Neuronal stem cell (in vitro differentiated cells): ENCODE data around the gene TSEN54.
A peak's percentile ranks its signal among the peaks of the same experiment; 100 is the strongest.

Experiments
- DNase-seq: peaks from one replicate; pipeline ENCODE4 v3.0.0-alpha.2; 2013; ENCODE audit warnings: low spot score
- H2AFZ ChIP-seq: one replicate; pipeline ENCODE4 v1.6.1; 2013; ENCODE audit warnings: mild to moderate bottlenecking, low read length, inconsistent platforms
- H2AK5ac ChIP-seq: 2 replicates; pipeline ENCODE4 v1.6.1; 2013; ENCODE audit warnings: low read depth, mild to moderate bottlenecking, inconsistent platforms, low read length, moderate library complexity, mixed read lengths
- H2BK120ac ChIP-seq: 2 replicates; pipeline ENCODE4 v1.6.1; 2013; ENCODE audit warnings: low read depth, mild to moderate bottlenecking, inconsistent platforms, low read length, moderate library complexity, mixed read lengths
- H2BK12ac ChIP-seq: one replicate; pipeline ENCODE4 v1.6.1; 2013; ENCODE audit warnings: low read length, inconsistent platforms
- H2BK15ac ChIP-seq: 2 replicates; pipeline ENCODE4 v1.6.1; 2013; ENCODE audit warnings: mild to moderate bottlenecking, low read length, inconsistent platforms, mixed read lengths
- H2BK5ac ChIP-seq: one replicate; pipeline ENCODE4 v1.6.1; 2013; ENCODE audit warnings: inconsistent platforms, mild to moderate bottlenecking, low read length, moderate library complexity
- H3K14ac ChIP-seq: one replicate; pipeline ENCODE4 v1.6.1; 2013; ENCODE audit warnings: low read length, inconsistent platforms
- H3K18ac ChIP-seq: 2 replicates; pipeline ENCODE4 v1.6.1; 2013; ENCODE audit warnings: low read length, inconsistent platforms
- H3K23ac ChIP-seq: 2 replicates; pipeline ENCODE4 v1.6.1; 2013; ENCODE audit warnings: low read depth, mild to moderate bottlenecking, mixed read lengths, low read length, inconsistent platforms; ENCODE audit not compliant: poor library complexity
- H3K27ac ChIP-seq: replicated peaks from 3 replicates; pipeline ENCODE4 v1.5.1; 2013; ENCODE audit warnings: low read length, inconsistent platforms
- H3K27me3 ChIP-seq, 3 experiments: 2 replicates each; pipeline ENCODE4 v1.6.1; 2013; ENCODE audit warnings: low read length in 3 of 3, mild to moderate bottlenecking in 2 of 3, inconsistent platforms in 1 of 3, low read depth in 1 of 3, mixed read lengths in 1 of 3, moderate library complexity in 1 of 3; ENCODE audit not compliant: control insufficient read depth in 3 of 3, insufficient read depth in 3 of 3
- H3K36me3 ChIP-seq, 2 donors: replicated peaks in 1 of 2; 2 replicates each; pipeline ENCODE4 v1.6.1; 2013; ENCODE audit warnings: low read length in 2 of 2; ENCODE audit not compliant: control insufficient read depth in 2 of 2, insufficient read depth in 2 of 2
- H3K4ac ChIP-seq: 2 replicates; pipeline ENCODE4 v1.6.1; 2013; ENCODE audit warnings: inconsistent platforms, mild to moderate bottlenecking, low read length, moderate library complexity
- H3K4me1 ChIP-seq, 2 donors: 1 replicate in 1 of 2; 2 replicates in 1 of 2; pipeline ENCODE4 v1.6.1; 2013; ENCODE audit warnings: low read length in 2 of 2, low read depth in 1 of 2; ENCODE audit not compliant: control insufficient read depth in 2 of 2, insufficient read depth in 1 of 2
- H3K4me2 ChIP-seq: one replicate; pipeline ENCODE4 v1.6.1; 2013; ENCODE audit warnings: mild to moderate bottlenecking, low read length, inconsistent platforms; ENCODE audit not compliant: insufficient read depth, poor library complexity, severe bottlenecking
- H3K4me3 ChIP-seq, 2 donors: 2 replicates each; pipeline ENCODE4 v1.5.1; 2013; ENCODE audit warnings: low read length in 2 of 2, mild to moderate bottlenecking in 2 of 2, inconsistent platforms in 1 of 2, moderate library complexity in 1 of 2
- H3K79me1 ChIP-seq: one replicate; pipeline ENCODE4 v1.6.1; 2013; ENCODE audit warnings: low read depth, mild to moderate bottlenecking, inconsistent platforms, low read length, moderate library complexity
- H3K9ac ChIP-seq: one replicate; pipeline ENCODE4 v1.6.1; 2013; ENCODE audit warnings: mild to moderate bottlenecking, low read depth, low read length, inconsistent platforms; ENCODE audit not compliant: poor library complexity
- H3K9me3 ChIP-seq, 2 donors: replicated peaks in 1 of 2; 2 replicates each; pipeline versions ENCODE3 to v1.6.1; 2013; ENCODE audit warnings: low read length in 2 of 2, mild to moderate bottlenecking in 2 of 2, inconsistent platforms in 1 of 2, low read depth in 1 of 2, mixed read lengths in 1 of 2, moderate library complexity in 1 of 2; ENCODE audit not compliant: control insufficient read depth in 2 of 2, insufficient read depth in 1 of 2
- H4K8ac ChIP-seq: one replicate; pipeline ENCODE4 v1.6.1; 2013; ENCODE audit warnings: low read depth, mild to moderate bottlenecking, inconsistent platforms, low read length, moderate library complexity
- H4K91ac ChIP-seq: one replicate; pipeline ENCODE4 v1.6.1; 2013; ENCODE audit warnings: low read length, low read depth, mild to moderate bottlenecking, inconsistent platforms; ENCODE audit not compliant: poor library complexity
- WGBS, 2 donors: extraction: QIAGEN DNeasy Blood & Tissue Kit; methylation state at CpG; one replicate each; pipeline ENCODE4 v1.1.7; 2013; ENCODE audit warnings: missing lambda C conversion rate in 2 of 2, mixed read lengths in 1 of 2; ENCODE audit not compliant: insufficient read length in 2 of 2, insufficient replicate concordance in 1 of 2; ENCODE audit errors: extremely low coverage in 2 of 2; 5-methylcytosine and 5-hydroxymethylcytosine counted together

Gene TSEN54

GRCh38 chr17:75535871-75536270 is 19.5 kb downstream of the TSEN54 start:
- H3K79me1 ChIP-seq: peaks cover 2% of the 10 kb centered on the region
- H2BK5ac ChIP-seq: no peak overlapping the region
- H3K4me2 ChIP-seq: no peak overlapping the region
- no peak overlapping the region for H3K23ac ChIP-seq
- H2BK12ac ChIP-seq: no peak overlapping the region
- H3K18ac ChIP-seq: no peak overlapping the region
- no CpG with 5 or more reads among the region's 8 CpGs for WGBS, 2 donors
- H4K8ac ChIP-seq: no peak overlapping the region
- H3K9me3 ChIP-seq: no peaks in the 10 kb centered on the region
- no peak overlapping the region for H2AK5ac ChIP-seq
- H3K36me3 ChIP-seq: no peaks in the 10 kb centered on the region
- H3K4me1 ChIP-seq: peaks cover 0 to 14% of the 10 kb centered on the region in 2 donors
- H3K9ac ChIP-seq: no peak overlapping the region
- DNase-seq: no peak
- no peak overlapping the region for H2AFZ ChIP-seq
- H2BK120ac ChIP-seq: no peak overlapping the region
- no peak overlapping the region for H3K4me3 ChIP-seq
- no peak overlapping the region for H3K14ac ChIP-seq
- H3K27me3 ChIP-seq: peaks cover 0 to 8% (median 0%) of the 10 kb centered on the region in 3 experiments
- H4K91ac ChIP-seq: no peak overlapping the region
- H3K4ac ChIP-seq: no peak overlapping the region
- no peak overlapping the region for H2BK15ac ChIP-seq
- no peak overlapping the region for H3K27ac ChIP-seq

DNA sequence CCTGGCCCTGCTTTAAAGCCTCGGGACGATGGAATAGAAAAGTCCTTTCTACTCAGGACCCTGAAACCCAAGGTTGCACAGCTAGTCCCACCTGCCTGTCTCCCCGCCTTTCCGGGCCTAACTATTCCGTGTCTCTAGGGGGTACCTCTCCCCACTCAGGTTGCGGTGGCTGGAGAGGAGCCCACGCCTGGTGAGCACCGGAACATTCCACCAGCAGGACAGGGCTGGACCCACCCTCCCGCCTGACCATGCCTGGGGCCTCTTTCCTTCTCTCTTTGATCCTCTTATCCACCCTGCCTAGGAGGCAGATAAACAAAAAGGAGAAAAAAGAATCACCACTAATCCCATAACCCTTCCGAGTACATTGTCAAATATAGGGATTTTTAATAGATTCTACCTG is 20.0 kb downstream of the TSEN54 start:
- Histone ChIP-seq H3K23ac (no peak overlapping the region), H2AFZ (no peak overlapping the region), H4K8ac (no peak overlapping the region), H3K27me3 (peaks cover 0 to 5% (median 0%) of the 10 kb centered on the region in 3 experiments), H2BK15ac (no peak overlapping the region), H2BK12ac (no peak overlapping the region), H3K4ac (no peak overlapping the region), H3K79me1 (peaks cover 2% of the 10 kb centered on the region), H3K9me3 (no peaks in the 10 kb centered on the region), H3K4me2 (no peak overlapping the region), H3K27ac (no peak overlapping the region), H2BK120ac (no peak overlapping the region), H3K4me3 (no peak overlapping the region), H3K14ac (no peak overlapping the region), H2BK5ac (no peak overlapping the region), H2AK5ac (no peak overlapping the region), H3K4me1 (peaks cover 0 to 14% of the 10 kb centered on the region in 2 donors), H3K9ac (no peak overlapping the region), H3K36me3 (no peaks in the 10 kb centered on the region), H4K91ac (no peak overlapping the region), H3K18ac (no peak overlapping the region)
- WGBS, 2 donors: no CpG with 5 or more reads among the region's 10 CpGs
- DNase-seq: no peak

DNA sequence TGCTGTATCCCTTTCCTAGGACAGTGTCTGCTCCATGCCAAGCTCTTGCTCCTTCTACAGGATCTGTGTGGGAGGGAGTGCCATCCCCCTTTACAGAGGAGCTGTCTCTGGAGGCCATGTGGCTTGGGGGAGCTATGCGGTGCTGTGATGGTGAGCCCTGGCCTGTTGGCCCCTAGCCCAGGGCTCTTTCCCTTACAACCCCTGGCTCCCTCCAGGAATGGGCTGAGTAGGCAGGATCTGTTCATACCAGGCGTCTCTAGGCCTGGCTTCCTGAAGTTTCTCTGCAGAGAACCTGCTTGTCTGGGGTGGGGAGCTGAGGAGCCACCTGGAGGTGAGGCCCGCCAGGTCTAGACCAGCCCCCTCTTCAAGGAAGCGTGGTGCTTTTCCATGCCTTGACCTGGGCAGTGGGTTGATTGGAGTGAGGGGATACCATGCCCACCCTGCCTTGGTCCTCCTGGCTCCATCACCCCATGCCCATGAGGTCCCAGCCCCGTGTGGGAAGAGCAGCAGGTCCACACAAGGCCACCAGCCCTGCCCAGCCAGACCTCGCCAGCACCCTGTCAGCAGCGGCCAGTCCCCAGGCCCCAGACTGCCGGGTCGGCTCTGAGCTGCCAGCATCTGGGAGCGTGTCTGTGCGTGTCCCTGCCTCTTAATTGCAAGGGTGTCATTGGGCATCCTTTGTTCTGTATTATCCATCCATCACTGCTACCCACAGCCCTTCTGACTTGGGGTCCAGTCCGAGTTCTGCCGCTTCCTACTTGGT is 23.8 kb downstream of the TSEN54 start:
- Histone ChIP-seq H3K79me1 (peaks cover 2% of the 10 kb centered on the region), H2BK12ac (no peak overlapping the region), H2BK5ac (peak overlapping the region; percentile 80), H3K36me3 (no peaks in the 10 kb centered on the region), H3K9me3 (no peaks in the 10 kb centered on the region), H3K4me2 (no peak overlapping the region), H3K14ac (no peak overlapping the region), H3K9ac (no peak overlapping the region), H4K91ac (no peak overlapping the region), H2BK15ac (no peak overlapping the region), H2AFZ (no peak overlapping the region), H3K23ac (no peak overlapping the region), H3K4ac (no peak overlapping the region), H3K18ac (peak overlapping the region; percentile 79), H2BK120ac (no peak overlapping the region), H4K8ac (no peak overlapping the region), H2AK5ac (peak overlapping the region; percentile 39), H3K27me3 (peaks cover 0 to 38% (median 0%) of the 10 kb centered on the region in 3 experiments), H3K4me1 (peaks cover 0 to 18% of the 10 kb centered on the region in 2 donors), H3K27ac (no peak overlapping the region), H3K4me3 (no peak overlapping the region)
- no peak for DNase-seq
- no CpG with 5 or more reads among the region's 13 CpGs for WGBS, 2 donors

DNA sequence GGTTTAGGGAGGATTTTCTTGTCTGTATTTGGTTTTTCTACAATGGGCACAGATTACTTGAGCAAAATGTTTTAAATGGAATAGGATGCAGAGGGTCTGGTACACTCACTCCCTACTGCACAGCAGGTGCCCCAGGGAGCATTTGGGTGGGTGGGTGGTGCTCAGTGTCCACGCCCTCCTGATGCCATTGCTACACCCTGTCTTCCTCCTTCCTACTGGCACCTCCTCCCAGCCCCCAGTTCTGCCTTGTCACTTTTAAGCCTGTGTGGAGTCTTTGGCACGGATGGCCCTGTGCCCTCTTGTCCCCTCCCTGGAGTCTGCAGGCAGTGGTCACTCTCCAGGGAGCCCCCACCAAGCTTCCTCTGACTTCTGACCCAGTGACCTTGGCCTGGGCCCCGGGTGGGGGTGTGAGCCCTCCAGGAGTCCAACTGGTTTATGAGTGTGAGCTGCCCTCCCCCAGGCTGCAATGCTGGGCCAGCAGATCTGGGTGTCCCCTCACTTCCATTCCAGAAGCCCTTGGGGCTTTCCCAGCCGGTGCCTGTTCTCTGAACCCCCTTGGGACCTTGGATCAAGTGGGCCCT is 24.7 kb downstream of the TSEN54 start:
- Histone ChIP-seq H2AFZ (no peak overlapping the region), H4K8ac (no peak overlapping the region), H2BK12ac (no peak overlapping the region), H2BK15ac (no peak overlapping the region), H3K79me1 (peaks cover 2% of the 10 kb centered on the region), H3K9ac (no peak overlapping the region), H3K4ac (no peak overlapping the region), H4K91ac (no peak overlapping the region), H3K27me3 (peaks cover 0 to 47% (median 0%) of the 10 kb centered on the region in 3 experiments), H3K4me3 (no peak overlapping the region), H2BK120ac (no peak overlapping the region), H2AK5ac (no peak overlapping the region), H3K18ac (no peak overlapping the region), H3K36me3 (no peaks in the 10 kb centered on the region), H3K14ac (no peak overlapping the region), H2BK5ac (no peak overlapping the region), H3K4me2 (no peak overlapping the region), H3K9me3 (no peaks in the 10 kb centered on the region), H3K4me1 (peaks cover 0 to 17% of the 10 kb centered on the region in 2 donors), H3K23ac (no peak overlapping the region), H3K27ac (no peak overlapping the region)
- no peak for DNase-seq
- WGBS, 2 donors: no CpG with 5 or more reads among the region's 4 CpGs
